ENCODE data around the gene CACNA1H. TPM values are rescaled to one million over a fixed set of nuclear protein-coding genes. Genes with fewer than 3 reads are reported as not detected.

The CACNA1H gene
- total and polyA plus RNA-seq, 2 donors (not counting 3 experiments of a cell fraction or from before 2014, with no cell fraction given): 0.03 TPM; not detected in 1

- intact Hi-C loops (cut with micrococcal nuclease) (no loop called here), dilution Hi-C loops (cut with MboI; ENCODE audit: extremely low pct_ligation_motif_present, low sequenced_read_pairs) (no loop called here)
- H3K9me1 ChIP-seq (replicated peaks; ENCODE audit: control insufficient read depth, extremely low read depth, insufficient read depth, low read length): no peaks in the 10 kb centered on the region
- no peaks in the 10 kb centered on the region for H3K36me3 ChIP-seq (ENCODE audit: control insufficient read depth in 2 of 2, extremely low read depth in 1 of 2, insufficient read depth in 2 of 2, low read length in 2 of 2)
- H4K20me1 ChIP-seq (replicated peaks; ENCODE audit: control insufficient read depth, extremely low read depth, insufficient read depth, low read length): no peaks in the 10 kb centered on the region
- H3K4me2 ChIP-seq (ENCODE audit: insufficient read depth, low read length): no peak overlapping the region
- H3K27ac ChIP-seq (ENCODE audit: insufficient read depth, low read depth, low read length): no peak overlapping the region
- no peaks in the 10 kb centered on the region for H3K9me3 ChIP-seq (replicated peaks; ENCODE audit: control insufficient read depth, insufficient read depth, low read length)
- H3K9ac ChIP-seq (replicated peaks; ENCODE audit: extremely low read depth, insufficient read depth, low read length): no peak overlapping the region
- FAIRE-seq: no peak
- H3K4me1 ChIP-seq (ENCODE audit: control insufficient read depth, extremely low read depth, insufficient read depth, low read length): no peaks in the 10 kb centered on the region
- DNase-seq (ENCODE audit: low read depth, low spot score): no peak
- no peaks in the 10 kb centered on the region for H3K27me3 ChIP-seq (ENCODE audit: control insufficient read depth in 2 of 2, insufficient read depth in 2 of 2, low read length in 2 of 2)
- POLR2A ChIA-PET: no interaction called here
- BruUV-seq (replicated peaks): no TSS peak
- CTCF ChIA-PET: no interaction called here
- TF ChIP-seq POLR2A (IDR thresholded peaks at IDR 0.05; ENCODE audit: low read depth, low read length) (no peak), MYC (IDR thresholded peaks at IDR 0.05; ENCODE audit: low read depth, low read length) (no peak), POLR2AphosphoS5 (IDR thresholded peaks at IDR 0.05; ENCODE audit: insufficient read depth, low read depth, low read length) (no peak), GATA2 (IDR thresholded peaks at IDR 0.05; ENCODE audit: insufficient read depth, insufficient read length, low read depth, low read length) (no peak), CTCF (IDR thresholded peaks at IDR 0.05; ENCODE audit: extremely low read depth in 1 of 2, insufficient read depth in 1 of 2, low read depth in 1 of 2, low read length in 2 of 2) (no peak), MAX (IDR thresholded peaks at IDR 0.05; ENCODE audit: insufficient read depth, insufficient read length) (no peak), JUN (IDR thresholded peaks at IDR 0.05; ENCODE audit: borderline replicate concordance, insufficient read depth, insufficient read length, low read depth) (no peak), EZH2 (IDR thresholded peaks at IDR 0.05; ENCODE audit: borderline replicate concordance, low read depth, low read length, severe bottlenecking) (no peak), FOS (IDR thresholded peaks at IDR 0.05; ENCODE audit: borderline replicate concordance, insufficient read depth, low read length) (no peak)
- H2AFZ ChIP-seq (ENCODE audit: low read depth, low read length): no peak overlapping the region
- no peak overlapping the region for H3K4me3 ChIP-seq (replicated peaks in 1 of 3; ENCODE audit: insufficient read depth in 1 of 3, low read depth in 1 of 3, low read length in 3 of 3)
- no peaks in the 10 kb centered on the region for H3K79me2 ChIP-seq (ENCODE audit: control insufficient read depth, insufficient read depth, low read length)
Observed at GRCh38 chr16:1199347-1200013, 46.6 kb downstream of the CACNA1H start.

Data from endothelial cell of umbilical vein (primary cell).